CD1c-positive myeloid dendritic cell (primary cell): Measurements from ENCODE around the gene C14orf132.

Experiments
- DNase-seq: peaks from one replicate; pipeline ENCODE4 v3.0.0-alpha.2; 2016; ENCODE audit errors: extremely low spot score

The C14orf132 gene

DNA sequence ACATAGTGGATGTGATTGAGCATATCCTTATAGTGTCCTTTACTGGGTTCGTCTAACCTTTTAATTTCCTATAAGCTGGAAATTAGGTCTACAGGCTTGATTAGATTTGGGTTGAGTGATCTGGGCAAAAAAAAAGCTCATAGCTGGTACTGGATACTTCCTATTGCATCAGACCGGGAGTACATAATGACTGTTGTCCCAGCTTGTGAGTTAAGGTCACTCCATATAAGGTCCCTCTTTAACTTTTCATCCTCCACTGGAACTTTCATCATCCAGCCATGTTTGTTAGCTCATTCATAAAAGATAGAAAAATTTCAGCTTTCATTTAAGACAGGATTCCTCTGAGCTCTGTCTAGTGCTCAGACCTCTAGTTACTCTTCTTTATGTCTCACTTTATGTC is 80.8 kb downstream of the C14orf132 start:
- no peak for DNase-seq

DNA sequence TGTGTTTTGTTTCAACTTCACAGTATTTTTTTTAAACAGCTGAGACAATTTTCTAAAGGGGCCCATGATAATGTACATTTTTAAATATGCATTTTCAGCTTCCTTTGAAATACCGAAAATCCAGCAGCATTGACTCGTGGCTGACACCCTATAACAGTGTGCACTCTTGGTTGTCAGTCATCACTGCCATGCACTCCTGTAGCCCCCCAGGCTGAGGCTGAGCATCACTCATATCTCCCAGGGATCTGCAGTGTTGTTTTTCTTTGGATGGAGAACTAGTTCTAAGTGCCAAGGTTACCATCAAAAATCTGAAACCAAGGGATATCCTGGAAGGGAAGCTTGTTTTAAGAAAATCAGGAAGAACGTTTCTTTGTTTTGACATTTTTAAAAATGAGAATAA is 81.2 kb downstream of the C14orf132 start:
- no peak for DNase-seq

DNA sequence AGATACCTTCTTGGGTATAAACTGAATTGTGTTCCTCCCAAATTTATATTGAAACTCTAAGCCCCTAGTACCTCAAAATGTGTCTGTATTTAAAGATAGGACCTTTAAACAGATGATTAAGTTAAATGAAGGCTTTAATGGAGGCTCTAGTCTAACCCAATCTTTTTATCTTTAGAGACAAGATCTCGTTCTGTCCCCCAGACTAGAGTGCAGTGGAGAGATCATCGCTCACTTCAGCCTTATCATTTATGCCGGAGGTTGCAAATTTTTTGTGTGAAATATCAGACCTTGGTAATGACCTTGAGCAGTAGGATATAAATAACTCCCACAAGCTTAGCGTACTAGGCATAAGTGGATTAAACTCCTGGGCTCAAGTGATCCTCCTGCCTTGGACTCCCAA is 81.8 kb downstream of the C14orf132 start:
- no peak for DNase-seq

DNA sequence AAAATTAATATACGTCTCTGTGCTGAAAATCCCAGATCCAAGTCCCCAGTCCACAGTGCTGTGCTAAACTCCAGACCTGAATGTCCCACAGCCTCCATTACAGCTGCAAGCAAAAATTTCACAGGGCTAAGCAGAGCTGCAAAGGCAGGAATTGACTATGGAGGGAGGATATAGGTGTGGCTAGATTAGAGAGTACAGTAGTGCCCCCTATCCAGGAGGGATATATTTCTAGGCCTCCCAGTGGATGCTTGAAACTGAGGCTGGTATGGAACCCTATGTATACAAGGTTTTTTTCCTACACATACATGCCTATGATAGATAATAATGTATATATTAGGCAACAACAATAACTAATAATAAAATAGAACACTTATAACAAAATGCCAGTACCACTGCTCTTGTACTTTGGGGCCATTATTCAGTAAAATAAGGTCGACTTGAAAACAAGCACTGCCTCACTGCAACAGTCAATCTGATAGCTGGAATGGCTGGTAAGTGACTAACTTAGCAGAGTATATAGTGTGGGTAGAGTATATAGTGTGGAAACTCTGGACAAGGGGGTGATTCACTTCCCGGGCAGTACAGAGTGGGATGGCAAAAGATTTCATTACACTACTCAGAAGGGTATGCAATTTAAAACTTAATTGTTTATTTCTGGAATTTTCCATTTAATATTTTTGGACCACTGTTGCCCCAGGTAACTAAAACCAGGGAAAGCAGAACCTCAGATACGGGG is 82.7 kb downstream of the C14orf132 start:
- DNase-seq = no peak

DNA sequence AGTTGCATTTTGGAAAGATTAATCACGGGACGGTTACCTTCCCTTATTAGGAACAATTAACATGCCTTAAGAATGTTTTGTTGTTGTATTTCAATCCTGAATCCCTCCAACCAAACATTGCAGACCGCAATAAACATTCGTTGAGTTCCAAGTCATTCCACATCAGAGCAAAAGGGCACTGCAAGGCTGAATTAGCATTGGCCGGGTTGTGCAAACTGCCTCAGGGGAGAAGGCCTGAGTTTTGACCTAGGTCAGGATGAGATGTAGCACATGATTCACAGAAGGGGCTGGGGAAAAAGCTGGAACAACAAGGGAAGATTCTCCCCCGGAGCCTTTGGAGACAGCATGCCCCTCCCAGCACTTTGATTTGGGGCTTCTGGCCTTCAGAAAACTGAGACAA is 83.3 kb downstream of the C14orf132 start:
- DNase-seq = no peak

DNA sequence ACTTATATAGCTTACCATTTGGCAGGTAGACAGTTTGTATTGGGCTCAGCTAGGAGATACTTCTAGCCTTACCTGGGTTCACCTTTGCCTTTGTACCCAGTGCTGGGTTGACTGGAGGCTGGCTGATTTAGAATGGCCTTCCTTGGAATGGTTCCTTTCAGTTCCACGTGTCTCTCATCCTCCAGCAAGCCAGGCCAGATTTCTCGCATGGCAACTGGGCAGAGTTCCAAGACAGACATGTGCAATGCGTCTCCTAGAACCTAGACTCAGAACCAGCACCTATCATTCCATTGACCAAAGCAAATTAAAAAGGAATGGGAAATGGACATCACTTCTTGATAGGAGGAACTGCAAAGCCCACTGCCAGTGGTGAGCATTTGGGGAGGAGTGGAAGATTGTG is 86.4 kb downstream of the C14orf132 start:
- no peak for DNase-seq

DNA sequence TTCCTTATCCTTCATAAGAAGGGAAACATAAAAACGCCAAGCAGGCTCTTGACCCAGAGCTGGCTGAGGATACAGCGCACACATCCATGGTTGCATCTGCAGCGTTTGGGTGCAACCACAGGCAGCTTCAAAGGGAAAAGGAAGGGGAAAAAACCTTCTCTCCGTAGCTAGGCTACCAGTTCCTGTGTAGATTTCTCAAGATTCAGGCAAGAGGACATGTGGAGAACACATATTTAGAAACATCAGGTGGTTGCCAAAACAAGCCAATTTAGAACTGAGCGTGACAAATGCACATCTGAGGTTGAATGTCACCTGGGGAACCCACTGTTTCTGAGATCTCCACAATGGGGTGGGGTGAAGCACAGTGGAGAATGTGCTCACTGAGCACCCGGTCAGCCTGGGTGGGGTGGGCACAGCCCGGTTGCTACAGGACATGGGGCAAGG is 87.2 kb downstream of the C14orf132 start:
- DNase-seq = peak; percentile 2

DNA sequence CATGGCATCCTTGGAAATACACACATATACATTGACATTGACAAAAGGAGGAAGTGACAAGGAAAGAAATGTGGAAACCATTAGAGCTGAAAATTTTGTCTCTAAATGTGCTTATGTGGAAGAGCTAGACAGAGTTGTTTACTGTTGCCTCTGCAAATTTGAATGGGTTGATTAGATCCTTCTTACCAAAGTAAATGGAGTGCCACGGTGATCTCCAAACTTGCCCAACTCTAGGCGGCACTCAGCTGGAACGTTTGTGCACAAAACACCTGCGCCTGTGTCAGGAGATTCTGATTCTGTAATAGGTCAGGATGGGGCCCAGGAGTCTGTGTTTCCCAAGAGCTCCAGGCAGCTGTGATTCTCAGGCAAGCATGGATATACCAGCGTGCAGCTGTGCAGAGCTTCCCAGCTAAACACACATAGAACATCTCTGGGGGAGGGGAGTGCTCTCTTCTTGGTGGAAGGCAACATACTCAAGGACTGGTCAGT is 87.7 kb downstream of the C14orf132 start:
- DNase-seq = no peak

DNA sequence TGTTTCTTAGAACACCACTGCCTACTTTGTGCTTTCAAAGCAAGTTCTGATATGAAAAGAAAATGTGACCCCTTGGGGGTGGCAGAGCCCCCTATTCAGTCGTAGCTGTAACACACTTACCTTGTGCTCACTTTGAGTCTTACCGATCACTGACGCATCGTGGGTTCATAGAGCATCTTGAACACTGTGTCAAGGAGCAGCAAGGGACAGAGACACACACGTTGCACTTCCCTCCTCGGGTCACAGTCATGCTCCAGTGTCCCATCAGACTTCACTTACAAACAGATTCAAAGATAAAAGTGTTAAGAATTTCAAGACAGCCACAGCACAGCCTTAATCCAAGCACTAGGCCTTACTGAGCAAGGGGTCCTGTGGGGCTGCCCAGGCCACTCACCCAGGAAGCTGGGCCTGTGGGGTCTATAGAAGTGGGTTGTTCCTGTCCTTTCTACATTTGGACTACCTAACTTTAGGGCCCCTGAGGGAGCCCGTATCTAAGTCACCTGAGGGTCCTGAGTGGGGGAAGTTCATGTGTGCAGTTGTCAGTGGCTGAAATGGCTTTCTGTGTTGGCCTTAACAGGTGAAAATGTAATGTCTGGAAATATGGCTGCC is 90.1 kb downstream of the C14orf132 start:
- no peak for DNase-seq

DNA sequence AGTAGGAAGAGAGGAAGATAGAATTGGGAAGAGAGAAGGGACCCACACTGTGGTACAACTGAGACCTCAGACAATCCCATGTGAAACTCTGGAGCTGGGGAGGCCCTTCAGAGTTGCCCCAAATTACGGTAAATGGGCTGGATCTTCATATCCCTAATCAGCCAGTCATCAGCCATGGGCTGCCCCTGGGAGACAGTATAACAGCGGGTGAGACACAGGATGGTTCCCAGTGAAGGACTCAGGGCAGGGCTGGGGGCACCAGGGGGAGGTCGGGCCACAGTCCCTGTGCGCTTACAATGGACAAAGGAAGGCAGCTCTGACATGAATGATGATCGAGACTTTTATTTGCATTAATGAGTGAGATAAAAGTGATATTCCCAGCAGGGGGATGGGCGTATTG is 91.2 kb downstream of the C14orf132 start:
- DNase-seq = no peak

DNA sequence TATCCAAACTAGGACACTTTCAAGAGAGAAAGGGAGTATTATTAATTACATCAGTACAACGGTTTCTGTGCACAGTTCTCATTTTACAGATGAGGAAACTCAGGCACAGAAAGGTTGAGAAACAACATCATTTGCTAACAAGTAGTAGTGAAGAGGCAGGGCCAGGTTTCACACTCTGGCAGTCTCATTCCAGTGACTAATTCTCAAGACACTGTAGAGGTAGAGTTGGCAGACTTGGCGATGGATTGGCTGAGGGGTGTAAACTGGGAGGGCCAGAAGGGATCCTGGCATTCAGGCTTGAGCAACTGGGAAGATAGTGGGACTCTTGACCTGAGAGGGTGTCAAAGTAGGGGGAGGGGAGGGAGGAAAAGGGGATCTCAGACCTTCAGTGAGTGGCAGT is 91.7 kb downstream of the C14orf132 start:
- no peak for DNase-seq

DNA sequence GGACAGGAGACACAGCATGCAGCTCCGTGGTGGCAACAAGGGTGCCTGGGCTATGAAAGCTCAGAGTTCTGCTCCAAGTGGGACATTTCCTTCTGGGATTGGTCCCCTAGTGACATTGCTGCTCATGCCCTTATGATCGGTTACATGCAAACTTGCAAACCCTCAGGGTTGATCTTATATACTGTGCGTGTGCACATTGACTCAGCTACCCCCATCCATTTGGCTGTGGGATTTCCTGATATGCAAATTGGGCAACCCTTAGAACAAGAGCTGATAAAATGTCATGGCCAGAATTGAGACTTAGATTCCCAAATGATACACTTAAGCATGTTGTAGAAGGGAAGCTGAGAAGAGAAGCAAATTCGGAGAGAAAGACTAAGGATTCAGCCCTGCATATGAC is 92.7 kb downstream of the C14orf132 start:
- no peak for DNase-seq

DNA sequence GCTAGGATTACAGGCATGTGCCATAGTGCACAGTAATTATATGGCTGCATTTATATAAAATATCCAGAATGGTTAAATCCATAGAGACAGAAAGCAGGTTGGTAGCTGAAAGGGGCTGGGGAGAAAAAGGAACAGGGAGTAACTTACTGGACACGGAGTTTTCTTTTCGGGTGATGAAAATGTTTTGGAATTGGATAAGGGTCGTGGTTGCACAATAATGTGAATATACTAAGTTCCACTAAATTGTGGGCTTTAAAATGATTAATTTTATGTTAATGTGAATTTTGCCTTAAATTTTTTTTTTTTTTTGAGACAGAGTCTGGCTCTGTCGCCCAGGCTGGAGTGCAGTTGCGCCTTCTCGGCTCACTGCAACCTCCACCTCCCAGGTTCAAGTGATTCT is 95.3 kb downstream of the C14orf132 start:
- no peak for DNase-seq

DNA sequence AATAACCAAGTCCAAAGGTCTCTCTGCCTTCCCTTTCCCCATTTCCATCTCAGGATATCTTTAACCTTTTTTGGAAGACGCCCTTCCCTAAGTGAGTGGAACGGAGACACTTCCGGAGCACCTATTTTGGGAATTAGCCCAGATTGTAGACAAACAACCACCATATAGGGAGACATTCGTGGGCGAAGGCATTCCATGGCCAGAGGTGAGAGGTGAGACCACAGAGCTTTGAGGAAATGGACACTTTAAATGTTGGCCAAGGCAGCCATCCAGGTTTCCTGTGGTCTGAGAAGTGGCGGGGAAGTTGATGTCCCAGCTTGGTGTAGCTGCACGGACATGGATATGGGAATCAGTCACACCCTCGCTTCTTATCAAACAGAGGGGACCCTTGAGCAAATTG is 96.1 kb downstream of the C14orf132 start:
- DNase-seq = no peak

DNA sequence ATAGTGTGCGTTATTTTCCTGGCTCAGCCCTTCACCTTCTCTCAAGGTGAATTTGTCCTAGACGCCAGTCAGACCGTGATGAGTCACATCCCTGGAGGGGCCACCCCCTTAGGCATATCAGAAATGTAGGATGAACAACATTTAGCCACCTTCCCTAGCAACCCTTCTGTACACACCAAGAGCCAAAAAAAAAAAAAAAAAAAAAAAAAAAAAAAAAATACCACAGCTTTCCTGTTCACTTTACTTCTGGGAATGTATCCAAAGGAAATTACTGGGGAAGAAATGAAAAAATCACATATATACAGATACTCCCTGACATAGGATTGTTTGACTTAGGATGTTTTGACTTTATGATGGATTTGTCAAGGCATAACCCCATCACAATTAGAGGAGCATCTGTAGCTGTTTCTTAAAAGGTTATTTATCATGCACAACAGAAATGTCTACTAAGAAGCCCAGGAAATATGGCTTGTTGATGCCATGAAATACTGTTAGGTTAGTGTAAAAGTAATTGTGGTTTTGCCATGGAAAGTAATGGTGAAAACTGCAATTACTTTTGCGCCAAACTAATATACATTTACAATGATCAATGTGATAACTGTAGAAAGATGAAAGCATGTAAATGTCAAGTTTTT is 97.3 kb downstream of the C14orf132 start:
- no peak for DNase-seq

DNA sequence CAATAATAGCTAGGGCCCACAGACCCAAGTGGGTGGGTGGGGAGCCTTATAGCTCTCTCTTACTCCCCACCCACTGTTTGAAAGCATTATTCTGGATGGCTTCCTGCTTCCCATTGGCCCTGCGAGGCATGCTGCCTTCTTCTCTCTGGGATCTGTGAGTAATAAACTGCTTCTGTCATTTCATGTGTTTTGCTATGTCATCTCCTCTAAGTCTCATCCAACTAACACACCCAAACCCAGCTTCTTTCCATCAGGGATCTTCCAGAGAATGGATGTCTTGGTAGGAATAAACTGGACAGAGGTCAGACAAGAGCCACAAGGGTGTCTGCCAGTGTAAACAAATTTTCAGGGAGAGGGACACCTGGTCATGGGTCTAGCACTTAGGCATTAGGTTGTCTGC is 99.1 kb downstream of the C14orf132 start:
- DNase-seq = no peak

DNA sequence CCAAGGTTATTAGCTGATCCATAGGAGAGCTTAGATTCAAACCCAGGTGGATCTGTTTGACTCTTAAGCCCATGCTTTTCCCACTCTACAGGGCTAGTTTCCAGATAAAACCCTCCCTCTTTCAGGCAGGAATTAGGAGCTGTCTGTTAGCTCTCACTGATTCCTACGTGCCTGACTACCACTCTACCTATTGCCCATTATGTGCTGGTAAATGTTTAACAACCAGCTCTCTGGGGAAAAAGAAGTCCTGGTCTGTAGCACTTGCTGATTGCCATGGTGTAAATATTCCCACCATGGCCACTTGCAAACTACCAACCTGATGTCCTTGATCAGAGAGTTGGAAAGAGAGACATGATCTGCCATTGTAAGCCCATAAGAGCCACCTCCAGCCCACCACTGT is 100.0 kb downstream of the C14orf132 start:
- no peak for DNase-seq

DNA sequence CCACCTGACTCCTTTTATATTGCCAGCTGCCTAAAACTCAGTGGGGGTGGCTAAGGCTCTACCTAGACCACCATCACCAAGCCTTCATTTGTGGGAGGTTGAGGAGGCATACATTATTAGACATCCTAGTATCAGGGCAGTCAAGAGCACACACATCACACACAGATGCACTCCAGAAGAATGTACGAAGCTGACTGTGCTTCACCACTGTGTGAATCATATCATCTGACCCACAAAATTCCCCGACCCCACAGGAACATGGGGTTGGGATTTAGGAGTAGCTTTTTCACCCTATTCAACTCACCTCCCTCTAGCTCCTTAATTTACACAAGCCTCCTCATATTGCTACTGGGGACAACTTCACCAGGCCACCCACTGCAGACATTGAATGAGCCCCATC is 100.7 kb downstream of the C14orf132 start:
- no peak for DNase-seq

DNA sequence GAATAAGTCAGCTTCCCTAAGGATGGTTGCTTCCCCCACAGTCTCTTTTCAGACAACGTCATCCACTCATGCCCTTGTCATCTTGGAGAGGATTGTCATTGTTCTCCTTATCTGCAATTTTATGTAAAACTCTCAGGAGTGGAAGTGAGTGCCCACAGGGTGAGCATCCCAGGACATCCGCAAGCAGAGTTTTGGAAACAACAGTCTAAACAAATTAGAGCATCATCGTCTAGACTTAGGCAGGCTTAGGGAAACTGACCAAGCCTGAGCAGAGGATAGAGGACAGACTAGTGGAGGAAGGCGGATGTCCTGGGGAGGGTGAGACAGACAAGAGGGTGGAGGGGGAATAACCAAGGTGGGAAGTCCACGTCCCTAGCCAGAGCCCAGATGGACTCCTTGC is 101.8 kb downstream of the C14orf132 start:
- DNase-seq = no peak
